ENCODE measurements around the gene SMYD2. TPM values are rescaled to one million over a fixed set of nuclear protein-coding genes. Genes with fewer than 3 reads are reported as not detected.

SMYD2 gene
- total and polyA plus RNA-seq, 2 experiments from 2014 or later, result 3.6 to 5.9 TPM

GRCh38 chr1:214337015-214337414, 56.1 kb downstream of the SMYD2 start:
- Mint-ChIP-seq H3K4me3 (no peak overlapping the region), H3K9me3 (no peaks in the 10 kb centered on the region), H3K27me3 (ENCODE audit: insufficient read depth, low read depth, poor library complexity) (peaks cover 7% of the 10 kb centered on the region), H3K36me3 (ENCODE audit: low read depth) (no peaks in the 10 kb centered on the region), H3K4me1 (peaks cover 25% of the 10 kb centered on the region), H3K27ac (no peak overlapping the region)
- TF ChIP-seq JUNB (IDR thresholded peaks at IDR 0.05; ENCODE audit: unreplicated experiment), result no peak
- TF ChIP-seq, protein P1, sequence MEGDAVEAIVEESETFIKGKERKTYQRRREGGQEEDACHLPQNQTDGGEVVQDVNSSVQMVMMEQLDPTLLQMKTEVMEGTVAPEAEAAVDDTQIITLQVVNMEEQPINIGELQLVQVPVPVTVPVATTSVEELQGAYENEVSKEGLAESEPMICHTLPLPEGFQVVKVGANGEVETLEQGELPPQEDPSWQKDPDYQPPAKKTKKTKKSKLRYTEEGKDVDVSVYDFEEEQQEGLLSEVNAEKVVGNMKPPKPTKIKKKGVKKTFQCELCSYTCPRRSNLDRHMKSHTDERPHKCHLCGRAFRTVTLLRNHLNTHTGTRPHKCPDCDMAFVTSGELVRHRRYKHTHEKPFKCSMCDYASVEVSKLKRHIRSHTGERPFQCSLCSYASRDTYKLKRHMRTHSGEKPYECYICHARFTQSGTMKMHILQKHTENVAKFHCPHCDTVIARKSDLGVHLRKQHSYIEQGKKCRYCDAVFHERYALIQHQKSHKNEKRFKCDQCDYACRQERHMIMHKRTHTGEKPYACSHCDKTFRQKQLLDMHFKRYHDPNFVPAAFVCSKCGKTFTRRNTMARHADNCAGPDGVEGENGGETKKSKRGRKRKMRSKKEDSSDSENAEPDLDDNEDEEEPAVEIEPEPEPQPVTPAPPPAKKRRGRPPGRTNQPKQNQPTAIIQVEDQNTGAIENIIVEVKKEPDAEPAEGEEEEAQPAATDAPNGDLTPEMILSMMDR (conservative IDR thresholded peaks at IDR 0.05; ENCODE audit: low read depth in 2 of 2), result no peak
- TF ChIP-seq POLR2AphosphoS5 (IDR thresholded peaks at IDR 0.05; ENCODE audit: low read depth), result no peak
- no peak for TF ChIP-seq CREB1 (CRISPR knock-in tag; IDR thresholded peaks at IDR 0.05; ENCODE audit: low read depth)
- TF ChIP-seq EZH2phosphoT487 (IDR thresholded peaks at IDR 0.05; ENCODE audit: unreplicated experiment), result no peak
- no peak for TF ChIP-seq STAT1 (IDR thresholded peaks at IDR 0.05; ENCODE audit: unreplicated experiment)
- no peak for TF ChIP-seq EZH2 (IDR thresholded peaks at IDR 0.05; ENCODE audit: low read depth, unreplicated experiment)
- TF ChIP-seq NANOG (IDR thresholded peaks at IDR 0.05; ENCODE audit: borderline replicate concordance), result no peak
- no peak for TF ChIP-seq REST (IDR thresholded peaks at IDR 0.05; ENCODE audit: unreplicated experiment)
- TF ChIP-seq ZNF114 (CRISPR knock-in tag; IDR thresholded peaks at IDR 0.05), result no peak
- no peak for TF ChIP-seq ZNF331 (CRISPR knock-in tag; IDR thresholded peaks at IDR 0.05; ENCODE audit: low read depth)
- TF ChIP-seq, protein P2, sequence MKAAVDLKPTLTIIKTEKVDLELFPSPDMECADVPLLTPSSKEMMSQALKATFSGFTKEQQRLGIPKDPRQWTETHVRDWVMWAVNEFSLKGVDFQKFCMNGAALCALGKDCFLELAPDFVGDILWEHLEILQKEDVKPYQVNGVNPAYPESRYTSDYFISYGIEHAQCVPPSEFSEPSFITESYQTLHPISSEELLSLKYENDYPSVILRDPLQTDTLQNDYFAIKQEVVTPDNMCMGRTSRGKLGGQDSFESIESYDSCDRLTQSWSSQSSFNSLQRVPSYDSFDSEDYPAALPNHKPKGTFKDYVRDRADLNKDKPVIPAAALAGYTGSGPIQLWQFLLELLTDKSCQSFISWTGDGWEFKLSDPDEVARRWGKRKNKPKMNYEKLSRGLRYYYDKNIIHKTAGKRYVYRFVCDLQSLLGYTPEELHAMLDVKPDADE (IDR thresholded peaks at IDR 0.05), result no peak
- TF ChIP-seq, protein P3, sequence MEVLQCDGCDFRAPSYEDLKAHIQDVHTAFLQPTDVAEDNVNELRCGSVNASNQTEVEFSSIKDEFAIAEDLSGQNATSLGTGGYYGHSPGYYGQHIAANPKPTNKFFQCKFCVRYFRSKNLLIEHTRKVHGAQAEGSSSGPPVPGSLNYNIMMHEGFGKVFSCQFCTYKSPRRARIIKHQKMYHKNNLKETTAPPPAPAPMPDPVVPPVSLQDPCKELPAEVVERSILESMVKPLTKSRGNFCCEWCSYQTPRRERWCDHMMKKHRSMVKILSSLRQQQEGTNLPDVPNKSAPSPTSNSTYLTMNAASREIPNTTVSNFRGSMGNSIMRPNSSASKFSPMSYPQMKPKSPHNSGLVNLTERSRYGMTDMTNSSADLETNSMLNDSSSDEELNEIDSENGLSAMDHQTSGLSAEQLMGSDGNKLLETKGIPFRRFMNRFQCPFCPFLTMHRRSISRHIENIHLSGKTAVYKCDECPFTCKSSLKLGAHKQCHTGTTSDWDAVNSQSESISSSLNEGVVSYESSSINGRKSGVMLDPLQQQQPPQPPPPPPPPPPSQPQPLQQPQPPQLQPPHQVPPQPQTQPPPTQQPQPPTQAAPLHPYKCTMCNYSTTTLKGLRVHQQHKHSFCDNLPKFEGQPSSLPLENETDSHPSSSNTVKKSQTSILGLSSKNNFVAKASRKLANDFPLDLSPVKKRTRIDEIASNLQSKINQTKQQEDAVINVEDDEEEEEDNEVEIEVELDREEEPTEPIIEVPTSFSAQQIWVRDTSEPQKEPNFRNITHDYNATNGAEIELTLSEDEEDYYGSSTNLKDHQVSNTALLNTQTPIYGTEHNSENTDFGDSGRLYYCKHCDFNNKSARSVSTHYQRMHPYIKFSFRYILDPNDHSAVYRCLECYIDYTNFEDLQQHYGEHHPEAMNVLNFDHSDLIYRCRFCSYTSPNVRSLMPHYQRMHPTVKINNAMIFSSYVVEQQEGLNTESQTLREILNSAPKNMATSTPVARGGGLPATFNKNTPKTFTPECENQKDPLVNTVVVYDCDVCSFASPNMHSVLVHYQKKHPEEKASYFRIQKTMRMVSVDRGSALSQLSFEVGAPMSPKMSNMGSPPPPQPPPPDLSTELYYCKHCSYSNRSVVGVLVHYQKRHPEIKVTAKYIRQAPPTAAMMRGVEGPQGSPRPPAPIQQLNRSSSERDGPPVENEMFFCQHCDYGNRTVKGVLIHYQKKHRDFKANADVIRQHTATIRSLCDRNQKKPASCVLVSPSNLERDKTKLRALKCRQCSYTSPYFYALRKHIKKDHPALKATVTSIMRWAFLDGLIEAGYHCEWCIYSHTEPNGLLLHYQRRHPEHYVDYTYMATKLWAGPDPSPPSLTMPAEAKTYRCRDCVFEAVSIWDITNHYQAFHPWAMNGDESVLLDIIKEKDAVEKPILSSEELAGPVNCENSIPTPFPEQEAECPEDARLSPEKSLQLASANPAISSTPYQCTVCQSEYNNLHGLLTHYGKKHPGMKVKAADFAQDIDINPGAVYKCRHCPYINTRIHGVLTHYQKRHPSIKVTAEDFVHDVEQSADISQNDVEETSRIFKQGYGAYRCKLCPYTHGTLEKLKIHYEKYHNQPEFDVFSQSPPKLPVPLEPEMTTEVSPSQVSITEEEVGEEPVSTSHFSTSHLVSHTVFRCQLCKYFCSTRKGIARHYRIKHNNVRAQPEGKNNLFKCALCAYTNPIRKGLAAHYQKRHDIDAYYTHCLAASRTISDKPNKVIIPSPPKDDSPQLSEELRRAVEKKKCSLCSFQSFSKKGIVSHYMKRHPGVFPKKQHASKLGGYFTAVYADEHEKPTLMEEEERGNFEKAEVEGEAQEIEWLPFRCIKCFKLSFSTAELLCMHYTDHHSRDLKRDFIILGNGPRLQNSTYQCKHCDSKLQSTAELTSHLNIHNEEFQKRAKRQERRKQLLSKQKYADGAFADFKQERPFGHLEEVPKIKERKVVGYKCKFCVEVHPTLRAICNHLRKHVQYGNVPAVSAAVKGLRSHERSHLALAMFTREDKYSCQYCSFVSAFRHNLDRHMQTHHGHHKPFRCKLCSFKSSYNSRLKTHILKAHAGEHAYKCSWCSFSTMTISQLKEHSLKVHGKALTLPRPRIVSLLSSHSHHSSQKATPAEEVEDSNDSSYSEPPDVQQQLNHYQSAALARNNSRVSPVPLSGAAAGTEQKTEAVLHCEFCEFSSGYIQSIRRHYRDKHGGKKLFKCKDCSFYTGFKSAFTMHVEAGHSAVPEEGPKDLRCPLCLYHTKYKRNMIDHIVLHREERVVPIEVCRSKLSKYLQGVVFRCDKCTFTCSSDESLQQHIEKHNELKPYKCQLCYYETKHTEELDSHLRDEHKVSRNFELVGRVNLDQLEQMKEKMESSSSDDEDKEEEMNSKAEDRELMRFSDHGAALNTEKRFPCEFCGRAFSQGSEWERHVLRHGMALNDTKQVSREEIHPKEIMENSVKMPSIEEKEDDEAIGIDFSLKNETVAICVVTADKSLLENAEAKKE (CRISPR knock-in tag; IDR thresholded peaks at IDR 0.05), result no peak
- no peaks in the 10 kb centered on the region for H3K36me3 ChIP-seq (ENCODE audit: insufficient read depth)
- H3K4me1 ChIP-seq (ENCODE audit: insufficient read depth), result peaks cover 13% of the 10 kb centered on the region
- DNase-seq (ENCODE audit: low spot score) (no peak), ATAC-seq (no peak)
- no peaks in the 10 kb centered on the region for H3K79me2 ChIP-seq (replicated peaks; ENCODE audit: insufficient read depth)
- H4K20me1 ChIP-seq (replicated peaks; ENCODE audit: insufficient read depth), result no peaks in the 10 kb centered on the region
- H3F3A ChIP-seq (replicated peaks; ENCODE audit: low read depth), result no peaks in the 10 kb centered on the region; the same call in 1 of the 2 replicates
- H3K27me3 ChIP-seq (ENCODE audit: insufficient read depth), result no peaks in the 10 kb centered on the region
- no peak overlapping the region for H3K27ac ChIP-seq (ENCODE audit: low read depth)
- H3K4me2 ChIP-seq, result no peak overlapping the region
- no peak overlapping the region for H2AFZ ChIP-seq
- H3K4me3 ChIP-seq, result no peak overlapping the region
- no peaks in the 10 kb centered on the region for H3K9me2 ChIP-seq (ENCODE audit: insufficient read depth)

Data from GM23338 (cell line).